NK-92 (cell line): Measurements from ENCODE around the gene BAIAP2.
"Not testable (repeated sequence)": the region's sequence is repeated elsewhere in the genome, so short reads cannot be mapped to it uniquely, and the experiment has no call there.

Source experiments
- DNase-seq: peaks from one replicate; lab custom pipeline; 2025; ENCODE audit not compliant: unreplicated experiment; lab: John Stamatoyannopoulos, UW

The BAIAP2 gene

DNA sequence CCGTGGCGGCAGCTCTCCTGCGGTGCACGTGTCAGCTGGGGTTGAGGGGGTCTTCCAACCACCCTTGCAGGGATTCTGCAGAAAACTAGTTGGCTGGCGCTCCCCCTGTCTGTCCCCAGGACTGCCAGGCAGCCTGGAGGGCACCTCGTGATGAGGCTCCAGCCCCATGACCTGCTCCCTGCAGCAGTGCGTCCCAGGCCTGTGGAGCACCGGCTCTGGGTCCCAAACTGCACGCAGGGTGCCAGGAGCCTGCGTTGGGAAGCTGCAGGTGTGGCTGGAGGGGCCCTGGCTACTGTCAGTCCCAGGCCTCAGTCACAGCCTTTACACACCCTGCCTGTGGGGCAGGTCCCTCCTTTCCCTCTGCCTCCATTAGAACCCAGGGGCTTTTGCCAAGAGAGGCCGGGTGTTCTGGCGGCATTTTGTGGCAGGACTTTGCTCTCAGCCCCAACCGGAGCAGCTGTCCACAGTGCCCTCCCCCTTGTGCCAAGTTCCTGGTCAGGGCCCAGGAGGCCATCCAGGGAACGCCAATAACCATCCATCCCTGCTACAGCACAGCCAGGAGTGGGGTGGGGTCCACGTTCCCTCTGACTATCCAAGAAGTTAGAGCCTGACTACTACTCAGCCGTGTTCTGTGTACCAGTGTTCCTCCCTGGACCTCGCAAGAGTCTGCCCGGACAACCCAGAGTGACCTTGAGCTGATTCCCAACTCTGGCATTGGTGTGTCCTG is 34.2 kb upstream of the BAIAP2 start:
- DNase-seq = no peak

DNA sequence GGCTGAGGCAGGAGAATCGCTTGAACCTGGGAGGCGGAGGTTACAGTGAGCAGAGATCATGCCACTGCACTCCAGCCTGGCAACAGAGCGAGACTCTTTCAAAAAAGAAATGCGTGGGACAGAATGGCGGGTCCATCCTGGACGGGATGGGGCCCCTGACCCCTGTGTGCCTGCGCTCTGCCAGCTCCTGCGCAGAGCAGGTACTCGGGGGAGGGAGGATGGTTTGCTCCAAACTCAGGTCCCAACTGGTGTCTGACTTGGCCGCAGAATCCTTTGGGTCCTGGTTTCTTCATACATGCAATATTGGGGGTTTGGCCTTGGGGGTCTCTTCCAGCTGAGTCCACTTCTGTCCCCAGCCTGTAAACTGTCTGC is 33.0 kb upstream of the BAIAP2 start:
- no peak for DNase-seq

DNA sequence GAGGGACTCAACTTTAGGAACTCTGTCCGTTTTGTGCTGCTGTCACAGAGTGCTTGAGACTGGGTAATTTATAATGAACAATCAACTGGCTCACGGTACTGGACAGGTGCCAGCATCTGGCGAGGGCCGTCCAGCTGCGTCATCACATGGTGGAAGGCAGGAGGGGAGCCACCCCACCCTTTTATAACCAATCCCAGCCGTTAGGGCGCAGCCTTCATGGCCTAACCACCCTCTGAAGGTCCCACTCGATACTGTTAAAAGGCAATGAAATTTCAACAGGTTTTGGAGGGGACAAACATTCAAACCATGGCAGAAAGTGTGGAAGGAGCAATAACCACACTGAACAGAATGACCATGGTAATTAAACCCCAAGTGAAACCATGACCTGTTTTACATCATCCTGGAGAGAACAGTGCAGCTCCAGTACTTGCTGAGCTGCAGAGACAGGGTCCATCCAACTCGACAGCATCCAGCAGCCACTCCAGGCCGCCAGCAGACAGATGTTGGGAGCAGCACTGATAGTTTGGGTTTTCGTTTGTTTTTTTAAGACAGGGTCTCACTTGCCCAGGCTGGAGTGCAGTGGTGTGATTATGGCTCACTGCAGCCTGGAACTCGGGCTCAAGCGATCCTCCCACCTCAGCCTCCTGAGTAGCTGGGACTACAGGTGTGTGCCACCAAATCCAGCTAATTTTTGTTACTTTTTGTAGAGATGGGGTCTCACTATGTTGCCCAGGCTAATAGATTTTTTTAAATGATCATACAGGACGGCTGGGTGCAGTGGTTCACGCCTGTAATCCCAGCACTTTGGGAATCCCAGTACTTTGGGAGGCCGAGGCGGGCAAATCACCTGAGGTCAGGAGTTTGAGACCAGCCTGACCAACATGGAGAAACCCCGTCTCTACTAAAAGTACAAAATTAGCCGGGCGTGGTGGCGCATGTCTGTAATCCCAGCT is 32.3 kb upstream of the BAIAP2 start:
- no peak for DNase-seq

- DNase-seq = no peak
Measured at GRCh38 chr17:81003711-81004475, 31.1 kb upstream of the BAIAP2 start.

- no peak for DNase-seq
Measured at GRCh38 chr17:81006891-81007290, 28.1 kb upstream of the BAIAP2 start.

- DNase-seq = no peak
Measured at GRCh38 chr17:81008140-81008539, 26.8 kb upstream of the BAIAP2 start.

DNA sequence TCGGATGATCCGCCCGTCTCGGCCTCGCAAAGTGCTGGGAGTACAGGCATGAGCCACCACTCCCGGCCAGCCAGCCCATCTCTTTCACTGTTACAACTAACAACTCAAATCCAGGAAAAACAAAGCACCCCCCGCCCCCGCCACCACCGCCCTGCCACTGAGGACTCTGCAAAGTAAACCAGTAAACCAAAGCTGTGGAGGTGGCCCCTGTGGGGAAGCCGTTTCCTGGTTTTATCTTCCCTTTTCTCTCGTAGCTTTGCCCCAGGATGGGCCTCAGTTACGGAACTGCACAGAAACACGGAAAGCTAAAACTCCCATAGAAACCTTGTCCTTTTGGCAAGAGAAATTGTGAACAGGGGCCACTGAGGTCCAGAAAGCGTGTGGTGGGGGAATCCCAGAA is 25.8 kb upstream of the BAIAP2 start:
- DNase-seq = no peak

GRCh38 chr17:81010935-81011334 is 24.0 kb upstream of the BAIAP2 start:
- no peak for DNase-seq

- DNase-seq = no peak
Measured at GRCh38 chr17:81011951-81012350, 23.0 kb upstream of the BAIAP2 start.

GRCh38 chr17:81012574-81013447 is 22.1 kb upstream of the BAIAP2 start:
- no peak for DNase-seq

- no peak for DNase-seq
Measured at GRCh38 chr17:81013642-81014041, 21.3 kb upstream of the BAIAP2 start.

GRCh38 chr17:81015136-81015535 is 19.8 kb upstream of the BAIAP2 start:
- no peak for DNase-seq

DNA sequence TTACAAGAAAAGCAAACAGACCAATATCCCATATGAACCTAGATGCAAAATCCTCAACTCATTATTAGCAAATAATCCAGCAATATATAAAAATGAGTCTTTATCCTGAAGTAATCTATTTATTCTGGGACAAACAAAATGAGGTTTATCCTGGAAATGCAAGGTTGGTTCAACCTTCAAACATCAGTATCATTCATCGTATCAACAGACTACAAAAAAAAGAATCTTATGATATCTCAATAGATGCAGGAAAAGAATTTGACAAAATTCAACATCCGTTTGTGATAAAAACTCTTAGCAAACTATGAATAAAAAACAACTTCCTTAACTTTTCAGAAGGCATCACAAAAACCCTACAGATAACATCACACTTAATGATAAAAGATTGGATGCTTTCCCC is 18.4 kb upstream of the BAIAP2 start:
- no peak for DNase-seq

GRCh38 chr17:81017330-81017729 is 17.6 kb upstream of the BAIAP2 start:
- not testable (repeated sequence) for DNase-seq

- no peak for DNase-seq
Measured at GRCh38 chr17:81018044-81018802, 16.7 kb upstream of the BAIAP2 start.

DNA sequence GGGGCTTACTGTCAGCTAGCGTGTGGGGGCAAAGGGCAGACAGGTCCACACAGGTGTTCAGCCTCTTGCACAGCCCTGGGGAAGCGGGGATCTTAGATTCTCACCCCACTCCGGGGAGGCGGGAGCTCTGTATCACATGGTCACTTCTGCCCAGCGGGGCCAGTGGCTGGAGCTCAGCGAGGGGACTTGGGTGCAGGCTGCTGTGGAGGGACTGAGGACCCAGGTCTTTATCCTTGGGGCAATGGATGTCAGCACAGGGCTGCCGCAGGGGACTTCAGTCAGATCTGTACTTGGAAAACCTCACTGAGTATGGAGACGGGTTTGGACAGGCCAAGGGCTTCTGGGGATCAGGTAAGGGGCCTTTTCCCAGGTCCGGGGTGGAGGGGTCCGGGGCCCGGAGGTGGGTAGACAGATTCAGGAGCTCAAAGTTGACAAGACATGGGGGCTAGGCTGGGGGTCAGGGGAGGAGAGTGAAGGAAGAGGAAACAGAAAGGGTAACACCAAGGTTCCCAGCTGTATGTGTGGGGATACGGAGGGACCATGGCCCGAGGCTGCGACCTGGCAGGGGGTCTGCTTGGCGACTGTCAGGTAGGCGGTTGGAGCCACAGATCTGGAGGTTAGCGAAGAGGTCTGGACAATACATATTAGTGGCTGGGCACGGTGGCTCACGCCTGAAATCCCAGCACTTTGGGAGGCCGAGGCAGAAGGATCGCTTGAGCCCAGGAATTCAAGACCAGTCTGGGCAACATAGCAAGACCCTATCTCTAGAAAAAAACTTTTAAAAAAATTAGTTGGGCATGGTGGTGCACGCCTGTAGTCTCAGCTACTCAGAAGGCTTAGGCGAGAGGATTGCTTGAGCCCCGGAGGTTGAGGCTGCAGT is 15.1 kb upstream of the BAIAP2 start:
- no peak for DNase-seq

GRCh38 chr17:81020443-81020766 is 14.5 kb upstream of the BAIAP2 start:
- no peak for DNase-seq

- no peak for DNase-seq
Measured at GRCh38 chr17:81020767-81021497, 14.0 kb upstream of the BAIAP2 start.
